HEK293 (cell line): Measurements from ENCODE around the gene CYBA.

ENCODE experiments used
- CTCF ChIA-PET: fragments of 350-600 bp; formaldehyde crosslinking; extraction: SDS; loops from one replicate; lab custom pipeline; 2021; ENCODE audit warnings: antibody characterized with exemption; lab: Yijun Ruan, JAX
- POLR2A ChIA-PET: fragments of 300-600 bp; formaldehyde crosslinking; extraction: SDS; loops from one replicate; lab custom pipeline; 2020; ENCODE audit warnings: antibody characterized with exemption, inconsistent platforms; lab: Yijun Ruan, JAX
- H3K27ac ChIP-seq: fragments of 200-500 bp; sonication (Bioruptor generic); 2 replicates; pipeline ENCODE4 v1.5.1; 2014; ENCODE audit warnings: low read depth, low read length, control low read depth, inconsistent platforms; ENCODE audit errors: extremely low read depth
- H3K36me3 ChIP-seq, 2 experiments: fragments of 200-500 bp in 1 of 2; sonication (Bioruptor generic) in 1 of 2; 1 replicate in 1 of 2; 2 replicates in 1 of 2; pipeline ENCODE4 v1.5.1; 2014 to 2017; ENCODE audit warnings: inconsistent platforms in 2 of 2, low read length in 2 of 2; ENCODE audit not compliant: control insufficient read depth in 2 of 2, insufficient read depth in 1 of 2
- H3K4me1 ChIP-seq: fragments of 200-500 bp; sonication (Bioruptor generic); 2 replicates; pipeline ENCODE4 v1.5.1; 2014; ENCODE audit warnings: mild to moderate bottlenecking, low read length, inconsistent platforms; ENCODE audit not compliant: control insufficient read depth, insufficient read depth
- H3K4me3 ChIP-seq: 2 replicates; pipeline ENCODE4 v1.5.1; 2011; ENCODE audit warnings: low read depth, mild to moderate bottlenecking, control low read depth, low read length, moderate library complexity
- H3K9me3 ChIP-seq: fragments of 200-500 bp; sonication (Bioruptor generic); 2 replicates; pipeline ENCODE4 v1.5.1; 2014; ENCODE audit warnings: low read depth, low read length, inconsistent platforms; ENCODE audit not compliant: control insufficient read depth, insufficient read depth
- GLIS1 ChIP-seq: fragments of 450-650 bp; formaldehyde crosslinking; IDR thresholded peaks from 2 replicates; pipeline ENCODE4 v1.5.1; 2016; ENCODE audit warnings: missing biosample characterization, missing genetic modification characterization
- GLIS2 ChIP-seq: fragments of 450-650 bp; formaldehyde crosslinking; IDR thresholded peaks from 2 replicates; pipeline ENCODE4 v1.5.1; 2016; ENCODE audit warnings: missing biosample characterization, missing genetic modification characterization
- KLF16 ChIP-seq: fragments of 450-650 bp; formaldehyde crosslinking; IDR thresholded peaks from 2 replicates; pipeline ENCODE4 v1.5.1; 2017; ENCODE audit warnings: missing biosample characterization, missing genetic modification characterization
- PRDM10 ChIP-seq: fragments of 450-650 bp; formaldehyde crosslinking; IDR thresholded peaks from 2 replicates; pipeline ENCODE4 v1.5.1; 2016; ENCODE audit warnings: missing biosample characterization, missing genetic modification characterization
- ZBTB8A ChIP-seq: fragments of 450-650 bp; formaldehyde crosslinking; IDR thresholded peaks from 2 replicates; pipeline ENCODE4 v1.5.1; 2016; ENCODE audit warnings: missing biosample characterization, missing genetic modification characterization
- ZIC2 ChIP-seq: fragments of 450-650 bp; formaldehyde crosslinking; IDR thresholded peaks from 2 replicates; pipeline ENCODE4 v1.5.1; 2016; ENCODE audit warnings: missing biosample characterization, missing genetic modification characterization
- ZNF335 ChIP-seq: fragments of 450-650 bp; formaldehyde crosslinking; conservative IDR thresholded peaks from 2 replicates; pipeline ENCODE4 v1.5.1; 2016; ENCODE audit warnings: missing biosample characterization, missing genetic modification characterization
- ZNF366 ChIP-seq: fragments of 450-650 bp; formaldehyde crosslinking; conservative IDR thresholded peaks from 2 replicates; pipeline ENCODE4 v1.5.1; 2016; ENCODE audit warnings: missing biosample characterization, missing genetic modification characterization
- ZNF398 ChIP-seq: fragments of 450-650 bp; formaldehyde crosslinking; IDR thresholded peaks from 2 replicates; pipeline ENCODE4 v1.5.1; 2017; ENCODE audit warnings: missing biosample characterization, missing genetic modification characterization
- ZNF692 ChIP-seq: fragments of 450-650 bp; formaldehyde crosslinking; IDR thresholded peaks from 2 replicates; pipeline ENCODE4 v1.5.1; 2016; ENCODE audit warnings: missing biosample characterization, missing genetic modification characterization
- ZNF76 ChIP-seq: fragments of 450-650 bp; formaldehyde crosslinking; IDR thresholded peaks from 2 replicates; pipeline ENCODE4; 2016; ENCODE audit warnings: low read depth, missing biosample characterization, missing genetic modification characterization, borderline replicate concordance
- TF ChIP-seq, protein P1 (sequence below): fragments of 450-650 bp; formaldehyde crosslinking; IDR thresholded peaks from 2 replicates; pipeline ENCODE4 v1.5.1; 2016; ENCODE audit warnings: missing biosample characterization, missing genetic modification characterization
- TF ChIP-seq, protein P2 (sequence below): fragments of 450-650 bp; formaldehyde crosslinking; IDR thresholded peaks from 2 replicates; pipeline ENCODE4 v1.5.1; 2016; ENCODE audit warnings: missing biosample characterization, missing genetic modification characterization

The CYBA gene

GRCh38 chr16:88686062-88686438 lies 35.2 kb upstream of the CYBA start:
- TF ChIP-seq, protein P1, sequence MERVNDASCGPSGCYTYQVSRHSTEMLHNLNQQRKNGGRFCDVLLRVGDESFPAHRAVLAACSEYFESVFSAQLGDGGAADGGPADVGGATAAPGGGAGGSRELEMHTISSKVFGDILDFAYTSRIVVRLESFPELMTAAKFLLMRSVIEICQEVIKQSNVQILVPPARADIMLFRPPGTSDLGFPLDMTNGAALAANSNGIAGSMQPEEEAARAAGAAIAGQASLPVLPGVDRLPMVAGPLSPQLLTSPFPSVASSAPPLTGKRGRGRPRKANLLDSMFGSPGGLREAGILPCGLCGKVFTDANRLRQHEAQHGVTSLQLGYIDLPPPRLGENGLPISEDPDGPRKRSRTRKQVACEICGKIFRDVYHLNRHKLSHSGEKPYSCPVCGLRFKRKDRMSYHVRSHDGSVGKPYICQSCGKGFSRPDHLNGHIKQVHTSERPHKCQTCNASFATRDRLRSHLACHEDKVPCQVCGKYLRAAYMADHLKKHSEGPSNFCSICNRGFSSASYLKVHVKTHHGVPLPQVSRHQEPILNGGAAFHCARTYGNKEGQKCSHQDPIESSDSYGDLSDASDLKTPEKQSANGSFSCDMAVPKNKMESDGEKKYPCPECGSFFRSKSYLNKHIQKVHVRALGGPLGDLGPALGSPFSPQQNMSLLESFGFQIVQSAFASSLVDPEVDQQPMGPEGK (tag by site-specific recombination): peak; percentile 91
- TF ChIP-seq PRDM10 (tag by site-specific recombination): peak; percentile 50
- peak; percentile 56; the same call in 1 of the 2 replicates for TF ChIP-seq ZIC2
- TF ChIP-seq KLF16: 0 out of 2 replicates have a peak, but pooled peaks have one; percentile 6
- no peak for TF ChIP-seq ZNF76 (tag by site-specific recombination)
- TF ChIP-seq, protein P2, sequence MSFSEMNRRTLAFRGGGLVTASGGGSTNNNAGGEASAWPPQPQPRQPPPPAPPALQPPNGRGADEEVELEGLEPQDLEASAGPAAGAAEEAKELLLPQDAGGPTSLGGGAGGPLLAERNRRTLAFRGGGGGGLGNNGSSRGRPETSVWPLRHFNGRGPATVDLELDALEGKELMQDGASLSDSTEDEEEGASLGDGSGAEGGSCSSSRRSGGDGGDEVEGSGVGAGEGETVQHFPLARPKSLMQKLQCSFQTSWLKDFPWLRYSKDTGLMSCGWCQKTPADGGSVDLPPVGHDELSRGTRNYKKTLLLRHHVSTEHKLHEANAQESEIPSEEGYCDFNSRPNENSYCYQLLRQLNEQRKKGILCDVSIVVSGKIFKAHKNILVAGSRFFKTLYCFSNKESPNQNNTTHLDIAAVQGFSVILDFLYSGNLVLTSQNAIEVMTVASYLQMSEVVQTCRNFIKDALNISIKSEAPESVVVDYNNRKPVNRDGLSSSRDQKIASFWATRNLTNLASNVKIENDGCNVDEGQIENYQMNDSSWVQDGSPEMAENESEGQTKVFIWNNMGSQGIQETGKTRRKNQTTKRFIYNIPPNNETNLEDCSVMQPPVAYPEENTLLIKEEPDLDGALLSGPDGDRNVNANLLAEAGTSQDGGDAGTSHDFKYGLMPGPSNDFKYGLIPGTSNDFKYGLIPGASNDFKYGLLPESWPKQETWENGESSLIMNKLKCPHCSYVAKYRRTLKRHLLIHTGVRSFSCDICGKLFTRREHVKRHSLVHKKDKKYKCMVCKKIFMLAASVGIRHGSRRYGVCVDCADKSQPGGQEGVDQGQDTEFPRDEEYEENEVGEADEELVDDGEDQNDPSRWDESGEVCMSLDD: no peak
- peak; percentile 67 for TF ChIP-seq ZNF398 (tag by site-specific recombination)
- peak; percentile 50; the same call in 1 of the 2 replicates for TF ChIP-seq GLIS2
- peak; percentile 34; the same call in 1 of the 2 replicates for TF ChIP-seq GLIS1 (tag by site-specific recombination)
- peak; percentile 67 for TF ChIP-seq ZNF335 (tag by site-specific recombination)
- TF ChIP-seq ZNF692 (tag by site-specific recombination): 0 out of 2 replicates have a peak, but pooled peaks have one; percentile 14
- peak; percentile 78 for TF ChIP-seq ZBTB8A (tag by site-specific recombination)
- TF ChIP-seq ZNF366 (tag by site-specific recombination): no peak
- TF ChIP-seq, all 188 proteins: peak for 10
- Histone ChIP-seq H3K36me3 (no peaks in the 10 kb centered on the region), H3K4me3 (peak overlapping the region; percentile 43), H3K4me1 (peaks cover 9% of the 10 kb centered on the region; the same call in 1 of the 2 replicates), H3K9me3 (no peaks in the 10 kb centered on the region), H3K27ac (no peak overlapping the region)
- POLR2A ChIA-PET: no interaction called here
- CTCF ChIA-PET: interaction anchor here (1.2 to 1.5 kb wide), 2 partner anchors 13 to 14 kb away, joined by 3 read pairs; no protein-coding TSS in a partner anchor
